GM12874 (cell line): ENCODE data around the gene GAS2.

Source experiments
- CTCF ChIP-seq: IDR thresholded peaks from 2 replicates; pipeline ENCODE4 v1.5.1; 2011; ENCODE audit warnings: low read depth, mild to moderate bottlenecking, control low read depth, low read length, moderate library complexity; ENCODE audit not compliant: insufficient read depth

GAS2 gene

GRCh38 chr11:22732588-22732987 is 66.2 kb downstream of the GAS2 start:
- TF ChIP-seq CTCF, result no peak

- no peak for TF ChIP-seq CTCF
Observed at GRCh38 chr11:22733475-22734248, 67.3 kb downstream of the GAS2 start.

- no peak for TF ChIP-seq CTCF
Observed at GRCh38 chr11:22734628-22735345, 68.4 kb downstream of the GAS2 start.

- TF ChIP-seq CTCF, result no peak
Observed at GRCh38 chr11:22742157-22742613, 75.8 kb downstream of the GAS2 start.

GRCh38 chr11:22749536-22749935 is 83.1 kb downstream of the GAS2 start:
- no peak for TF ChIP-seq CTCF

- no peak for TF ChIP-seq CTCF
Observed at GRCh38 chr11:22752908-22753310, 86.5 kb downstream of the GAS2 start.

GRCh38 chr11:22753416-22753815 is 87.0 kb downstream of the GAS2 start:
- TF ChIP-seq CTCF, result no peak
